H9 (cell line): ENCODE data around the gene PCDH18. TPM values are rescaled to one million over a fixed set of nuclear protein-coding genes. Genes with fewer than 3 reads are reported as not detected.

Source experiments
- DNase-seq: peaks from one replicate; pipeline ENCODE4 v3.0.0-alpha.2; 2017
- H2AFZ ChIP-seq: one replicate; pipeline ENCODE4 v1.6.1; 2013; ENCODE audit warnings: mild to moderate bottlenecking, low read length, control low read depth, moderate library complexity
- H2AK5ac ChIP-seq: 2 replicates; pipeline ENCODE4 v1.6.1; 2013; ENCODE audit warnings: low read length, control low read depth, mixed read lengths; ENCODE audit not compliant: insufficient read length
- H2BK120ac ChIP-seq: one replicate; pipeline ENCODE4 v1.6.1; 2013; ENCODE audit warnings: low read depth, mild to moderate bottlenecking, low read length, control low read depth, inconsistent platforms; ENCODE audit not compliant: poor library complexity, severe bottlenecking
- H2BK12ac ChIP-seq: 2 replicates; pipeline ENCODE4 v1.6.1; 2013; ENCODE audit warnings: low read length, control low read depth, mixed read lengths, low read depth; ENCODE audit not compliant: insufficient read length
- H2BK15ac ChIP-seq: 2 replicates; pipeline ENCODE4 v1.6.1; 2013; ENCODE audit warnings: low read depth, low read length, control low read depth
- H2BK20ac ChIP-seq: one replicate; pipeline ENCODE4 v1.6.1; 2013; ENCODE audit warnings: low read depth, mild to moderate bottlenecking, low read length, control low read depth, inconsistent platforms; ENCODE audit not compliant: poor library complexity, severe bottlenecking
- H2BK5ac ChIP-seq: 2 replicates; pipeline ENCODE4 v1.6.1; 2013; ENCODE audit warnings: low read length, control low read depth, mixed read lengths; ENCODE audit not compliant: insufficient read length
- H3K14ac ChIP-seq: 2 replicates; pipeline ENCODE4 v1.6.1; 2013; ENCODE audit warnings: low read length, control low read depth; ENCODE audit not compliant: insufficient read depth
- H3K18ac ChIP-seq: 2 replicates; pipeline ENCODE4 v1.6.1; 2013; ENCODE audit warnings: low read depth, mild to moderate bottlenecking, mixed read lengths, low read length, control low read depth; ENCODE audit not compliant: insufficient read length
- H3K23ac ChIP-seq: 2 replicates; pipeline ENCODE4 v1.6.1; 2013; ENCODE audit warnings: low read length, control low read depth, mixed read lengths, low read depth; ENCODE audit not compliant: insufficient read length
- H3K23me2 ChIP-seq: 2 replicates; pipeline ENCODE4 v1.6.1; 2013; ENCODE audit warnings: low read depth, mild to moderate bottlenecking, mixed read lengths, low read length, control low read depth; ENCODE audit not compliant: insufficient read length, poor library complexity, severe bottlenecking
- H3K27ac ChIP-seq: 2 replicates; pipeline ENCODE4 v1.5.1; 2013; ENCODE audit warnings: low read length, control low read depth, mixed read lengths, low read depth; ENCODE audit not compliant: insufficient read length
- H3K27me3 ChIP-seq: 2 replicates; pipeline ENCODE4 v1.6.1; 2013; ENCODE audit warnings: low read length, control low read depth, inconsistent platforms; ENCODE audit not compliant: insufficient read depth
- H3K4ac ChIP-seq: 2 replicates; pipeline ENCODE4 v1.6.1; 2013; ENCODE audit warnings: low read depth, mild to moderate bottlenecking, control low read depth, inconsistent platforms, low read length, moderate library complexity
- H3K4me1 ChIP-seq: 2 replicates; pipeline ENCODE4 v1.6.1; 2013; ENCODE audit warnings: low read length, control low read depth, inconsistent platforms; ENCODE audit not compliant: insufficient read depth
- H3K4me2 ChIP-seq: 2 replicates; pipeline ENCODE4 v1.6.1; 2013; ENCODE audit warnings: low read length, control low read depth, mixed read lengths; ENCODE audit not compliant: insufficient read length, insufficient read depth
- H3K56ac ChIP-seq: 2 replicates; pipeline ENCODE4 v1.6.1; 2013; ENCODE audit warnings: low read depth, mild to moderate bottlenecking, mixed read lengths, low read length, control low read depth; ENCODE audit not compliant: insufficient read length
- H3K79me1 ChIP-seq: 2 replicates; pipeline ENCODE4 v1.6.1; 2013; ENCODE audit warnings: low read depth, mild to moderate bottlenecking, moderate library complexity, low read length, control low read depth, inconsistent platforms; ENCODE audit not compliant: insufficient read depth, poor library complexity, severe bottlenecking
- H3K79me2 ChIP-seq: 2 replicates; pipeline ENCODE4 v1.6.1; 2013; ENCODE audit warnings: low read length, control low read depth, inconsistent platforms; ENCODE audit not compliant: insufficient read depth
- H3K9ac ChIP-seq: 2 replicates; pipeline ENCODE4 v1.6.1; 2013; ENCODE audit warnings: low read length, control low read depth, mixed read lengths; ENCODE audit not compliant: insufficient read length; ENCODE audit errors: extremely low read depth
- H3K9me3 ChIP-seq: one replicate; pipeline ENCODE4 v1.6.1; 2013; ENCODE audit warnings: low read depth, low read length, inconsistent platforms; ENCODE audit not compliant: control insufficient read depth
- H3T11ph ChIP-seq: one replicate; pipeline ENCODE4 v1.6.1; 2013; ENCODE audit warnings: mild to moderate bottlenecking, low read length, control low read depth, inconsistent platforms
- H4K20me1 ChIP-seq: one replicate; pipeline ENCODE4 v1.6.1; 2013; ENCODE audit not compliant: control insufficient read depth, insufficient read length, insufficient read depth
- H4K5ac ChIP-seq: 2 replicates; pipeline ENCODE4 v1.6.1; 2013; ENCODE audit warnings: low read depth, mild to moderate bottlenecking, mixed read lengths, low read length, control low read depth; ENCODE audit not compliant: insufficient read length
- H4K8ac ChIP-seq: replicated peaks from 2 replicates; pipeline ENCODE4 v1.6.1; 2013; ENCODE audit warnings: low read length, control low read depth, mixed read lengths, low read depth; ENCODE audit not compliant: insufficient read length
- H4K91ac ChIP-seq: 2 replicates; pipeline ENCODE4 v1.6.1; 2013; ENCODE audit warnings: low read depth, mild to moderate bottlenecking, moderate library complexity, mixed read lengths, low read length, control low read depth; ENCODE audit not compliant: insufficient read length
- H3K27ac Mint-ChIP-seq, 3 experiments: 2 replicates in 2 of 3; 3 replicates in 1 of 3; pipeline ENCODE4 v1.8.0; 2020 to 2021; ENCODE audit warnings: mixed read lengths in 3 of 3, mild to moderate bottlenecking in 1 of 3, moderate library complexity in 1 of 3
- H3K27me3 Mint-ChIP-seq: 2 replicates; pipeline ENCODE4 v1.8.0; 2021; ENCODE audit warnings: low read depth, mild to moderate bottlenecking, moderate library complexity, mixed read lengths
- H3K36me3 Mint-ChIP-seq, 3 experiments: 2 replicates in 2 of 3; 3 replicates in 1 of 3; pipeline ENCODE4 v1.8.0; 2020 to 2021; ENCODE audit warnings: low read depth in 3 of 3, mixed read lengths in 3 of 3; ENCODE audit not compliant: insufficient read depth in 1 of 3
- H3K4me1 Mint-ChIP-seq, 2 experiments: 2 replicates each; pipeline ENCODE4 v1.8.0; 2020; ENCODE audit warnings: mixed read lengths in 2 of 2
- H3K4me3 Mint-ChIP-seq, 2 experiments: 2 replicates in 1 of 2; 3 replicates in 1 of 2; pipeline ENCODE4 v1.8.0; 2020 to 2021; ENCODE audit warnings: mild to moderate bottlenecking in 2 of 2, mixed read lengths in 2 of 2, moderate library complexity in 1 of 2
- H3K9me3 Mint-ChIP-seq, 2 experiments: 2 replicates in 1 of 2; 3 replicates in 1 of 2; pipeline ENCODE4 v1.8.0; 2020; ENCODE audit warnings: mild to moderate bottlenecking in 2 of 2, mixed read lengths in 2 of 2, moderate library complexity in 1 of 2
- WGBS: extraction: QIAGEN DNeasy Blood & Tissue Kit; methylation state at CpG from one replicate; pipeline ENCODE4 v1.1.7; 2013; ENCODE audit warnings: missing lambda C conversion rate, low lambda C conversion rate, mixed read lengths; ENCODE audit not compliant: insufficient read length; ENCODE audit errors: extremely low coverage; 5-methylcytosine and 5-hydroxymethylcytosine counted together
- total RNA-seq: library from RNA; stranded (reverse); gene quantifications from 2 replicates; pipeline ENCODE4 v1.2.1, GENCODE V29; 2021
- TF ChIP-seq, protein P1 (sequence below): fragments of 200-600 bp; sonication (generic); conservative IDR thresholded peaks from 3 replicates; pipeline ENCODE4 v1.8.0; 2021; ENCODE audit warnings: antibody characterized with exemption, mild to moderate bottlenecking

The PCDH18 gene
- total RNA-seq, 1 experiment from 2014 or later: 60.7 TPM

DNA sequence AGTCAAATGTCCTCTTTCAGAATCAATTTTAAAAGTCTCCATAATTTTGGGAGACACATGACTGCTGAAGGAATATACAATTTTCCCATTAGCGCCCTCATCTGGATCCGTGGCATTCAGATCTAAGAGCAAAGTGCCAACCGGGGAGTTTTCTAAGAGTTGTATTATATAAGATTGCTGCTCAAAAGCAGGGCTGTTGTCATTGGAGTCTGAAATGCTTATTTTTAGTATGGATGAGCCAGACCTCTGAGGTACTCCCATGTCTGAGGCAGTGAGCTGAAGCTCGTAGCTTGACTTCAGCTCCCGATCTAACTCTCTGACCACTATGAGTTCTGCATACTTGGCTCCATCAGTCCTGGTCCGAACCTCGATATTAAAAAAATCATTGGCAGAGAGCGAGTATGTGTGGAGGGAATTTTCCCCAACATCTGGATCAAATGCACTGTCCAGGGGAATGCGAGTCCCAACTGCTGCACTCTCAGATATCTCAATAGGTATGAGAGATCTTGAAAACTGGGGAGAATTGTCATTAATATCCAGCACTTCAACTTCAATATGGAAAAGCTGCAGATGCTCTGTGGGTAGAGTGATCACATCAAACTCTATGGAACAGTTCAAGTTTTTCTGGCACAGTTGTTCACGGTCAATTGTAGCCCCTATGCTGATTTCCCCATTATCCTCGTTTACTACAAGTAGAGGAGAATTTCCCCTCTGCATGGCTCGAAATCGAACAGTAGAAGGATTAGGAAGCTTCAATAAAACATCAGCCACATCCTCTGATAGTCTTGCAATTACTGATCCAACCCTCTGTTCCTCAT, 917 bp downstream of the PCDH18 start:
- no peak overlapping the region for H2BK20ac ChIP-seq
- no peak overlapping the region for H3K14ac ChIP-seq
- H2BK12ac ChIP-seq: no peak overlapping the region
- H3K23ac ChIP-seq: no peak overlapping the region
- H3K79me1 ChIP-seq: no peaks in the 10 kb centered on the region
- no peak overlapping the region for H3K4ac ChIP-seq
- H3K18ac ChIP-seq: no peak overlapping the region
- H3K4me1 ChIP-seq: peaks cover 10% of the 10 kb centered on the region; the same call in 1 of the 2 replicates
- H3K27ac Mint-ChIP-seq: no peak overlapping the region
- no CpG with 5 or more reads among the region's 13 CpGs for WGBS
- no peak overlapping the region for H2AFZ ChIP-seq
- TF ChIP-seq, protein P1, sequence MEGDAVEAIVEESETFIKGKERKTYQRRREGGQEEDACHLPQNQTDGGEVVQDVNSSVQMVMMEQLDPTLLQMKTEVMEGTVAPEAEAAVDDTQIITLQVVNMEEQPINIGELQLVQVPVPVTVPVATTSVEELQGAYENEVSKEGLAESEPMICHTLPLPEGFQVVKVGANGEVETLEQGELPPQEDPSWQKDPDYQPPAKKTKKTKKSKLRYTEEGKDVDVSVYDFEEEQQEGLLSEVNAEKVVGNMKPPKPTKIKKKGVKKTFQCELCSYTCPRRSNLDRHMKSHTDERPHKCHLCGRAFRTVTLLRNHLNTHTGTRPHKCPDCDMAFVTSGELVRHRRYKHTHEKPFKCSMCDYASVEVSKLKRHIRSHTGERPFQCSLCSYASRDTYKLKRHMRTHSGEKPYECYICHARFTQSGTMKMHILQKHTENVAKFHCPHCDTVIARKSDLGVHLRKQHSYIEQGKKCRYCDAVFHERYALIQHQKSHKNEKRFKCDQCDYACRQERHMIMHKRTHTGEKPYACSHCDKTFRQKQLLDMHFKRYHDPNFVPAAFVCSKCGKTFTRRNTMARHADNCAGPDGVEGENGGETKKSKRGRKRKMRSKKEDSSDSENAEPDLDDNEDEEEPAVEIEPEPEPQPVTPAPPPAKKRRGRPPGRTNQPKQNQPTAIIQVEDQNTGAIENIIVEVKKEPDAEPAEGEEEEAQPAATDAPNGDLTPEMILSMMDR: peak; percentile 57
- no peak for DNase-seq
- H4K5ac ChIP-seq: no peak overlapping the region
- peaks cover 25% of the 10 kb centered on the region; the same call in 1 of the 2 replicates for H3K79me2 ChIP-seq
- H3K9ac ChIP-seq: peak overlapping the region; percentile 90
- H2AK5ac ChIP-seq: no peak overlapping the region
- H2BK120ac ChIP-seq: no peak overlapping the region
- no peak overlapping the region for H3K27ac ChIP-seq
- H4K8ac ChIP-seq: no peak overlapping the region
- H3K4me3 Mint-ChIP-seq: no peak overlapping the region
- no peak overlapping the region for H2BK5ac ChIP-seq
- H3K4me1 Mint-ChIP-seq: peaks cover 39 to 49% of the 10 kb centered on the region in 2 experiments
- peaks cover 11% of the 10 kb centered on the region for H3K23me2 ChIP-seq
- no peaks in the 10 kb centered on the region for H3K9me3 Mint-ChIP-seq
- no peak overlapping the region for H4K91ac ChIP-seq
- H3K9me3 ChIP-seq: no peaks in the 10 kb centered on the region
- no peaks in the 10 kb centered on the region for H4K20me1 ChIP-seq
- H3K36me3 Mint-ChIP-seq: peaks cover 3 to 28% (median 26%) of the 10 kb centered on the region in 3 experiments
- no peaks in the 10 kb centered on the region for H3K27me3 Mint-ChIP-seq
- H2BK15ac ChIP-seq: no peak overlapping the region
- no peaks in the 10 kb centered on the region for H3K27me3 ChIP-seq
- no peak overlapping the region for H3K56ac ChIP-seq
- H3K4me2 ChIP-seq: peak overlapping the region; percentile 95
- no peak overlapping the region for H3T11ph ChIP-seq
